Right atrium auricular region (tissue), 2 donors: Measurements from ENCODE around the gene POLR2L. TPM values are rescaled to one million over a fixed set of nuclear protein-coding genes. Genes with fewer than 3 reads are reported as not detected.
A peak's percentile ranks its signal among the peaks of the same experiment; 100 is the strongest.

ENCODE experiments used
- DNase-seq: peaks from one replicate; pipeline ENCODE4 v3.0.0-alpha.2; 2019; ENCODE audit warnings: low spot score
- H3K27ac ChIP-seq, 2 donors: fragments of 200-600 bp; sonication (generic); 1 replicate in 1 of 2; 2 replicates in 1 of 2; pipeline ENCODE4 v1.5.1; 2016 to 2019
- H3K27me3 ChIP-seq, 2 donors: fragments of 200-600 bp; sonication (generic); one replicate each; pipeline versions ENCODE4 v1.5.1 to v1.6.0; 2017 to 2019
- H3K36me3 ChIP-seq: fragments of 200-600 bp; sonication (generic); one replicate; pipeline ENCODE4 v1.5.1; 2016
- H3K4me1 ChIP-seq, 2 donors: fragments of 200-600 bp; sonication (generic); one replicate each; pipeline versions ENCODE4 v1.5.1 to v1.6.0; 2017 to 2019
- H3K4me3 ChIP-seq, 2 donors: fragments of 200-600 bp; sonication (generic); 1 replicate in 1 of 2; 2 replicates in 1 of 2; pipeline ENCODE4 v1.5.1; 2017 to 2019; ENCODE audit warnings: mild to moderate bottlenecking in 1 of 2, moderate library complexity in 1 of 2
- H3K9me3 ChIP-seq, 2 donors: fragments of 200-600 bp; sonication (generic); one replicate each; pipeline ENCODE4 v1.5.1; 2019
- total RNA-seq, 2 donors: library from RNA; depleted of rRNA; stranded (reverse); fragments of >200 nt; gene quantifications; one replicate each; pipeline ENCODE4 v1.1.0, GENCODE V29; 2016
- TF ChIP-seq, protein P1 (sequence below), 2 donors: fragments of 200-600 bp; sonication (generic); IDR thresholded peaks; one replicate each; pipeline ENCODE4 v1.5.1; 2019; ENCODE audit warnings: antibody characterized with exemption in 2 of 2

Gene POLR2L
- total RNA-seq = 100 to 1,000 TPM in 1 of 2 donors, 10 to 100 TPM in 1; 54.5 to 132 TPM

- Histone ChIP-seq H3K9me3 (no peaks in the 10 kb centered on the region), H3K4me3 (peak within 1 kb of the TSS; percentile 86 to 97), H3K27me3 (no peaks in the 10 kb centered on the region), H3K27ac (peak within 1 kb of the TSS; percentile 95), H3K36me3 (peaks cover 34% of the 10 kb centered on the region), H3K4me1 (peaks cover 0 to 81% of the 10 kb centered on the region in 2 donors)
- DNase-seq = peak; percentile 91
- TF ChIP-seq, protein P1, sequence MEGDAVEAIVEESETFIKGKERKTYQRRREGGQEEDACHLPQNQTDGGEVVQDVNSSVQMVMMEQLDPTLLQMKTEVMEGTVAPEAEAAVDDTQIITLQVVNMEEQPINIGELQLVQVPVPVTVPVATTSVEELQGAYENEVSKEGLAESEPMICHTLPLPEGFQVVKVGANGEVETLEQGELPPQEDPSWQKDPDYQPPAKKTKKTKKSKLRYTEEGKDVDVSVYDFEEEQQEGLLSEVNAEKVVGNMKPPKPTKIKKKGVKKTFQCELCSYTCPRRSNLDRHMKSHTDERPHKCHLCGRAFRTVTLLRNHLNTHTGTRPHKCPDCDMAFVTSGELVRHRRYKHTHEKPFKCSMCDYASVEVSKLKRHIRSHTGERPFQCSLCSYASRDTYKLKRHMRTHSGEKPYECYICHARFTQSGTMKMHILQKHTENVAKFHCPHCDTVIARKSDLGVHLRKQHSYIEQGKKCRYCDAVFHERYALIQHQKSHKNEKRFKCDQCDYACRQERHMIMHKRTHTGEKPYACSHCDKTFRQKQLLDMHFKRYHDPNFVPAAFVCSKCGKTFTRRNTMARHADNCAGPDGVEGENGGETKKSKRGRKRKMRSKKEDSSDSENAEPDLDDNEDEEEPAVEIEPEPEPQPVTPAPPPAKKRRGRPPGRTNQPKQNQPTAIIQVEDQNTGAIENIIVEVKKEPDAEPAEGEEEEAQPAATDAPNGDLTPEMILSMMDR (IDR thresholded peaks at IDR 0.05) = peak in 1 of 2 donors; percentile 35
These were observed at the start of gene POLR2L, which contains the start of gene TSPAN4 for GRCh38 chr11:842370-843002. Gene POLR2L, minus strand, starts transcription at chr11:842529. Its CDS starts 21 bp downstream, at chr11:842508. Gene TSPAN4, plus strand, starts transcription at chr11:842852. Its CDS starts 7,453 bp downstream, at chr11:850305.

DNA sequence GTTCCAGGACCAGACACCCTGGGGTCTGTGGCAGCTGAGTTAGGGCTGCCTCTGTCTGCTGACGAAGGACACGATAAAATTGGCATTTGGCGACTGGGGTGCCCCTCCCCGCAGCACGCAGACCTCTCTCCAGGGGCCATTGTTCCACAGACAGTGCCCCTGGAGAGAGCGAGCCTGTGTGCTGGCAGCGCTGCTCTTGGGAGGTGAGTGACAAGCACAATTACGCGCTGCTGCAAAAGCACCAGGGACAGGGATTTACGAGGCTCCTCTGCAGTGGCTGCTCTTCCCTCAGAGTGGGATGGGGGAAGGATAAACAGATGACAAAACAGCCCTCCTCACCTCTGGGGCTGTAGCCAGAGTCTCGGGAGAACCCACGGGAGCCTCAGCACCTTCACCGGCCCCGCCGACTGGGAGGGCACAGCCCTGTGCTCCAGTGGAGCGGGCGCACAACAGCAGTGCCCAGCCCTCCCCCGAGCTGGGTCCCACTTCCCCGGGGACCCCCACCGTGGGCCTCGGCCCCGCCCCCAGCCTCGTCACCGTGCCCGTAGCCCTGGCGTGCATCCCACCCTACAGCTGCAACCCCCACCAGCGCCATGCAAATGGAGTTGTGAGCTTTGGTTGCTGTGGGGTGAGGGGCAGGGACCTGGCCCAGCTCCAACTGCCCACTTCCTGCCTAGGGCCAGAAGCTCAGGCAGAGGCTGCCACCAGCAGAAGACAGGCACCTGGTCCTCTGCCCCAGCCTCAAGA lies 48.6 kb upstream of the POLR2L start:
- Histone ChIP-seq H3K27ac (no peak overlapping the region), H3K36me3 (no peaks in the 10 kb centered on the region), H3K4me3 (no peak overlapping the region), H3K4me1 (no peaks in the 10 kb centered on the region), H3K27me3 (no peaks in the 10 kb centered on the region), H3K9me3 (no peaks in the 10 kb centered on the region)
- DNase-seq = no peak
- TF ChIP-seq, protein P1 (IDR thresholded peaks at IDR 0.05) = no peak

- Histone ChIP-seq H3K9me3 (no peaks in the 10 kb centered on the region), H3K4me3 (no peak overlapping the region), H3K27me3 (no peaks in the 10 kb centered on the region), H3K36me3 (no peaks in the 10 kb centered on the region), H3K4me1 (no peaks in the 10 kb centered on the region), H3K27ac (no peak overlapping the region)
- TF ChIP-seq, protein P1 (IDR thresholded peaks at IDR 0.05) = no peak
- no peak for DNase-seq
These were observed 47.6 kb upstream of the POLR2L start for GRCh38 chr11:889687-890475.

- no peaks in the 10 kb centered on the region for H3K4me1 ChIP-seq
- H3K27ac ChIP-seq = no peak overlapping the region
- no peak for DNase-seq
- TF ChIP-seq, protein P1 (IDR thresholded peaks at IDR 0.05) = no peak
- H3K4me3 ChIP-seq = no peak overlapping the region
- H3K36me3 ChIP-seq = no peaks in the 10 kb centered on the region
- H3K9me3 ChIP-seq = no peaks in the 10 kb centered on the region
- no peaks in the 10 kb centered on the region for H3K27me3 ChIP-seq
These were observed 46.9 kb upstream of the POLR2L start for GRCh38 chr11:889257-889656.

DNA sequence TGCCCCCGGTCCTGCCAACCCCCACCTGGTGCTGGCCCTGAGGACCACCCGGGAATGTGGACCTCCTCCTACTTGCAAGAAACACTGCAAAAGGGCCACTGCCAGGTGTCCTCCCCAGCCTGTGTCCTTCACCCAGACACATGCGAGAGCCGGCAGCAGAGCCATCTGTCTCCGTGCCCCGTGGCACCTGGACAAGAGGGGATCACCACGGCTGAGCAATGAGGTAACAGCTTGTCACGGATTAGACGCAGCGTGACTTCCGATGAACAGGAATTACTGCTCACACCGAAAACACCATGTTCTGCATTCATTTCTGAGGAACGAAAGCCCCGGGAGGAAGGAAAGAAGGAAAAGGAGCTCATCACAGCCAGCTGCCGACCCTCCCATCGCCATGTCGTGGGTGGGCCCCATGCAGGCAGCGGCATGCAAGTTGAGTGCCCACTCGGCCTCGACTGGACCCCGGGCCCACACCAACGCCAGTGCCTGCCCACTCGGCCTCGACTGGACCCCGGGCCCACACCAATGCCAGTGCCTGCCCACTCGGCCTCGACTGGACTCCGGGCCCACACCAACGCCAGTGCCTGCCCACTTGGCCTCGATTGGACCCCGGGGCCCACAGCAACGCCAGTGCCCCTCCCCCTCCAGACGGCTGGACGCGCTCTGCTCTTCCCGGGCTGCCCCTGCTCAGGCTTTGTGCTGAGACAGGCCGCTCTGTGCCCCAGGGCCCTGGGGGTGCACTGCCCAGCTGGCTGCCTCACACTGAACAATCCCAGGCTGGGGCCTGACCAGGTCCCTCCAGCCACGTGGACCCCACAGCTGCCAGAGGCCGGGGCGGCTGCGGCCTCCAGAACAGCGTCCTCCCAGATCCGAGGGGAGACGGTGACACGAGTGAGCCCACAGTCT lies 46.2 kb upstream of the POLR2L start:
- TF ChIP-seq, protein P1 (IDR thresholded peaks at IDR 0.05) = no peak
- no peak overlapping the region for H3K27ac ChIP-seq
- no peak for DNase-seq
- no peaks in the 10 kb centered on the region for H3K4me1 ChIP-seq
- no peaks in the 10 kb centered on the region for H3K9me3 ChIP-seq
- no peaks in the 10 kb centered on the region for H3K27me3 ChIP-seq
- H3K36me3 ChIP-seq = no peaks in the 10 kb centered on the region
- no peak overlapping the region for H3K4me3 ChIP-seq
